NOMO-1 (cell line): Measurements from ENCODE around the gene SLC45A2.
"Not testable (repeated sequence)": the region's sequence is repeated elsewhere in the genome, so short reads cannot be mapped to it uniquely, and the experiment has no call there.

Source experiments
- DNase-seq, 2 experiments: peaks; one replicate each; lab custom pipeline; 2025; ENCODE audit not compliant: unreplicated experiment in 2 of 2; lab: John Stamatoyannopoulos, UW

The SLC45A2 gene

GRCh38 chr5:33969572-33970452 is 14.7 kb downstream of the SLC45A2 start:
- peak; percentile 59 to 64 for DNase-seq

- no peak for DNase-seq
Observed at GRCh38 chr5:33968211-33969005, 16.1 kb downstream of the SLC45A2 start.

GRCh38 chr5:33966805-33967204 is 17.7 kb downstream of the SLC45A2 start:
- no peak for DNase-seq

- DNase-seq: peak; percentile 59 to 74
Observed at GRCh38 chr5:33964132-33964700, 20.3 kb downstream of the SLC45A2 start.

GRCh38 chr5:33958176-33958575 is 26.3 kb downstream of the SLC45A2 start:
- DNase-seq: no peak

- DNase-seq: no peak
Observed at GRCh38 chr5:33957577-33958150, 26.8 kb downstream of the SLC45A2 start.

- not testable (repeated sequence) for DNase-seq
Observed at GRCh38 chr5:33952175-33952574, 32.3 kb downstream of the SLC45A2 start.

GRCh38 chr5:33944543-33945132 is 39.9 kb downstream of the SLC45A2 start:
- no peak for DNase-seq

- DNase-seq: no peak
Observed at GRCh38 chr5:33941090-33941489, 43.4 kb downstream of the SLC45A2 start.

- peak; percentile 62 to 70 for DNase-seq
Observed at GRCh38 chr5:33939556-33940262, 44.8 kb downstream of the SLC45A2 start.

GRCh38 chr5:33938881-33939280 is 45.6 kb downstream of the SLC45A2 start:
- no peak for DNase-seq

- no peak for DNase-seq
Observed at GRCh38 chr5:33938507-33938796, 46.0 kb downstream of the SLC45A2 start.

GRCh38 chr5:33937707-33938506 is 46.6 kb downstream of the SLC45A2 start:
- DNase-seq: no peak

- DNase-seq: no peak
Observed at GRCh38 chr5:33937017-33937706, 47.3 kb downstream of the SLC45A2 start.

GRCh38 chr5:33936381-33937016 is 48.0 kb downstream of the SLC45A2 start, which contains the start of gene RXFP3:
Gene RXFP3, plus strand, starts transcription at chr5:33936386. Its CDS starts 355 bp downstream, at chr5:33936741.
- DNase-seq: no peak

GRCh38 chr5:33936004-33936380 is 48.5 kb downstream of the SLC45A2 start:
- peak; percentile 22 to 38 for DNase-seq

- no peak for DNase-seq
Observed at GRCh38 chr5:33934176-33934575, 50.3 kb downstream of the SLC45A2 start.

GRCh38 chr5:33933723-33934169 is 50.7 kb downstream of the SLC45A2 start:
- DNase-seq: peak in 1 of 2 experiments; percentile 45
